ENCODE results near the gene SPEN.

DNA sequence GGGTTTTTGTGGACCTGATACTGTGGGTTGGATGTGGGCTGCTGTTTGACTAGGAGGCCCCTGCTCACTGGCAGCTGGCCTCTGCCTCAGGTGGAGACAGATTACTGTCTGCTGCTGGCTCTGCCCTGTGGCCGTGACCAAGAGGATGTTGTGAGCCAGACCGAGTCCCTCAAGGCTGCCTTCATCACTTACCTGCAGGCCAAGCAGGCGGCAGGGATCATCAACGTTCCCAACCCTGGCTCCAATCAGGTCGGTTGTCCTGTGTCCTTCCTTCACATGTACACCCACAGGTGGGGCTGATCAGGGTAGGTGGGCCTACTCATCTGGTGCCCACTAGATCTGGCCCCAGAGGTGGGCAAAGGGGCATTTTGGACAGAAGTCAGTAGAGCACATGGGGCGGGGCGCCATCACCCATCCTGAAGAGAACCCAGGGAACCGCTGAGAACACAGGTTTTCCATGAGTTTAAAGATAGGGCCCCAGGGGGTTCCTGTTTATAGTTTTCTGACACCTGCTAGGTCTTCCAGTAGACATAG is 91.2 kb downstream of the SPEN start:
- TF ChIP-seq, protein P1, sequence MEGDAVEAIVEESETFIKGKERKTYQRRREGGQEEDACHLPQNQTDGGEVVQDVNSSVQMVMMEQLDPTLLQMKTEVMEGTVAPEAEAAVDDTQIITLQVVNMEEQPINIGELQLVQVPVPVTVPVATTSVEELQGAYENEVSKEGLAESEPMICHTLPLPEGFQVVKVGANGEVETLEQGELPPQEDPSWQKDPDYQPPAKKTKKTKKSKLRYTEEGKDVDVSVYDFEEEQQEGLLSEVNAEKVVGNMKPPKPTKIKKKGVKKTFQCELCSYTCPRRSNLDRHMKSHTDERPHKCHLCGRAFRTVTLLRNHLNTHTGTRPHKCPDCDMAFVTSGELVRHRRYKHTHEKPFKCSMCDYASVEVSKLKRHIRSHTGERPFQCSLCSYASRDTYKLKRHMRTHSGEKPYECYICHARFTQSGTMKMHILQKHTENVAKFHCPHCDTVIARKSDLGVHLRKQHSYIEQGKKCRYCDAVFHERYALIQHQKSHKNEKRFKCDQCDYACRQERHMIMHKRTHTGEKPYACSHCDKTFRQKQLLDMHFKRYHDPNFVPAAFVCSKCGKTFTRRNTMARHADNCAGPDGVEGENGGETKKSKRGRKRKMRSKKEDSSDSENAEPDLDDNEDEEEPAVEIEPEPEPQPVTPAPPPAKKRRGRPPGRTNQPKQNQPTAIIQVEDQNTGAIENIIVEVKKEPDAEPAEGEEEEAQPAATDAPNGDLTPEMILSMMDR (IDR thresholded peaks at IDR 0.05): no peak
- no peak for TF ChIP-seq POLR2AphosphoS5 (IDR thresholded peaks at IDR 0.05; ENCODE audit: insufficient read depth in 1 of 2, low read depth in 1 of 2)
- TF ChIP-seq POLR2A (IDR thresholded peaks at IDR 0.05): no peak

Measured in vagina (tissue), 2 donors.